ELR (cell line): ENCODE results near the gene TLCD3B.
A peak's percentile ranks its signal among the peaks of the same experiment; 100 is the strongest.

Source experiments
- DNase-seq: peaks from one replicate; pipeline ENCODE4 v3.0.0-alpha.2; 2015; ENCODE audit warnings: low read depth

TLCD3B gene

GRCh38 chr16:30004811-30005242, 26.2 kb downstream of the TLCD3B start:
- DNase-seq, result no peak

DNA sequence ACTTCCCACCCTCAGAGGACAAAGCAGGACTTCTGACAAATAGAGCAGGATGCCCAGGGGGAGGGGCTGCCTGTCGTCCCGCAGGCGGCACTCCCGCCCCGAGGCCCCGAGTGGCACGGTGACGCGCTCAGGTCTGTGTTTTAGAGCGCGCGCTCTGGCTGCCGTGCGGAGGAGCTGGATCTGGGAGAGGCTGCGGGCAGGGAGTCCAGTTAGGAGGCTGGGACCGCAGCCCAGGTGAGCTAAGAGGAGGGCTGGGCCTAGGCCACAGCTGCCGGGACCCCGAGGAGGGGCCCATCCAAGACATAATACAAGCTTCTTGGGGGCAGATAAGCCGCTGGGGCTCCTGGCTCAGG, 26.7 kb downstream of the TLCD3B start:
- DNase-seq, result no peak

DNA sequence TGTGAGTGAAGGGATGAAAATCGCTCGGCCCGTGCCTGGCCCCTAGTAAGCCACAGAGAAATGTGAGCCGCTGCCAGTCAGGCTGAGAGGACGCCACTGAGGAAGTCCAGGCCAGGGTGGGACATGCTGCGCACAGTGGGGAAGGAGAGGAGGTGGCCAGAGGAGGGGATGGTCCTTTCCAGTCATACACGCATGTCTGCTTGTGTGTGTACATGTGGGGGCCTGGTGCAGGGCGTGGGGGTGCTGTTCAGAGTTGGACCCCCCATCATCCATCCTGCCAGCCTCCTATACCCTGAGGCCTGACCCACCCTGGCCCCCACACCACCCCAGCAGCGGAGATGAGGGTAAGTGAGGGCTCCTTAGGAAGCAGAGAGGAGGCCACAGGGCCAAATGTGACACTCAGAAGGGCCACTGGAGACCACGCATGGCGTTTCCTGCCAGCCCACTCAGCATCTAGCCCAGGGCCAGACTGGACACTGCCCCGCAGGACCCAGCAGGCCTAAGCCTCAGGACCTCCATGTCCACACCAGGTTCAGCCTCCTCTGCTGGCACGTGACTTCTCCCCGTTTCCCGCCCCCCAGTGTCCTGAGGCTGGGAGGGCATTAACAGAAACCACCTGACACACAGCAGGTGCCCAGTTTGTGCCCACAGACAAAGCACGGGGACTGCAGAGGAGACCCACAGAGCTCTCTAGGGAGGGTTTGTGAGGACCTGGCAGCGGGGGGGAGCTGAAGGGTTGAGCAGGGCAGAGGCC, 27.2 kb downstream of the TLCD3B start:
- DNase-seq, result no peak

DNA sequence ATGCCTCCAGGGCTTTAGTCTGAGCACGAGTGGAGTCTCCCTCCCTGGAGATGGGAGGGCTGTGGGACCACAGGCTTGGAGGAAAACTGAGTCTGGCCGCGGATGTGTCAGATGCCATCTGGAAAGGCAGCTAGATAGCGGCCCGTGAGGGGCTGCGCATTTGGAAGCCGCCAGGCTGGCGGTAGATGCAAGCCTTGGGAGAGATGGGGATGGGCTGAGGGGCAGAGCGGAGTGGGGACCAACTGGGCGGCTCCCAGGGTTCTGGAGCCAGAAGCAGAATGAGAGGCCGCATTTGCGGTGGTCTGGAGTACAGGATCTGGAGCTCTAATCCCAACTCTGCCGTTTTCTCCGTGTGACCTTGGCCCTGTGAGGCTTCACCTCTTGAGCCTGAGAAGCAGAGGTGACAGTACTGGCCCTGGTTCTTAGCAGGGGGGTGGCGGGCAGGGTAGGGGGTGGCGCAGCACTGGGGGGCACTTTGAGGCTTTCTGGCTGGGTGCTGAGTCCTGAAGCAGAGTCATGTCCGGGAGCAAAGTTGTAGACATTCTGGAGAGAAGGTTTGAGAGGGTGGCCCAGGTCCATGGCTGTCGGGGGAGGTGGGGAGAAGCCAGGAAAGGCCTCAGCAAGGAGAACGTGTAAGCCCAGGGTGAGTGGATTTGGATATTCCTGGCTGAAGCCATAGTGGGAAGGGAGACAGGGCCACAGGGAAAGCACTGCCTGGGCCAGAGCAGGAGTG, 28.3 kb downstream of the TLCD3B start:
- DNase-seq, result no peak

GRCh38 chr16:30000735-30001631, 30.1 kb downstream of the TLCD3B start:
- no peak for DNase-seq

DNA sequence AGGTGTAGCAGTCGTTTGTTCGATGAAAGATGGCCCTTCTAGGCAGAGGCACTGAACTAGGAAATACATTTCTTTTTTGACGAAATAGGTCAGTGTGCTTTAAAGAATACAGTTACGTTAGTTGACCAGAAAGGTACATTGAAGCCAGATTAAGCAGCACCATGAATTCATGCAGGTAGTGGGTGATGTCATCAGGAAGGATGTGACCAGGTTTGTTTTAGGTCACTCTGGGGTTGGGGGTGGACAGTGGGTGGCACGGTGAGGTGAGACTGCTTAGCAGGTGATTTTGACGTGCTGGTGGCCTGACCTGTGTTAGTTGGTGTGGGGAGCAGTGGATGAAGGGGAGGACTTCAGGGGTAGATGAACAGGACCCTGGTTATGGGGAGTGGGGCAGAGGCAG, 31.5 kb downstream of the TLCD3B start:
- DNase-seq, result no peak

DNA sequence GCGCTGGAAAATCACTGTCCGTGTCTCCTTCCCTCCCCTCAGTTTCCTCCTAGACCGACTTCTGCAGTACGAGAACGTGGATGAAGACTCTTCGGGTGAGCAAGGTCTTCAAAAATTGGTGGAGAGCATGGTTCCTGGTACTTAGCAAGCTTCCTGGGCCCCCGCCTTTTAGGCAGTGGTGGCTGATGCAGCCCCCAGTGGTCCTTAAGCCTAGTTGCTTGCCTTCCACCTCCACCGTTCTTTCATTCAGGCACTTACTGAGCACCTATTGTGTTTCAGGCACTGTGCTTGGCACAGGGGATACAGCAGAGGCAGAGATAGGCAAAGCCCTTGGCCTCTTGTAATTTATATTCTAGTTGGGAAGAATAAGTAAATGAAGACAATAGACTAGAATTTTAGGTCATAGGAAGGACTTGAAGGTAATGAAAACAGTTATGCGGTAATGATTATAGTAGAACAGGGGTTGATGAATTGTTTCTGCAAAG, 34.3 kb downstream of the TLCD3B start:
- DNase-seq, result no peak

DNA sequence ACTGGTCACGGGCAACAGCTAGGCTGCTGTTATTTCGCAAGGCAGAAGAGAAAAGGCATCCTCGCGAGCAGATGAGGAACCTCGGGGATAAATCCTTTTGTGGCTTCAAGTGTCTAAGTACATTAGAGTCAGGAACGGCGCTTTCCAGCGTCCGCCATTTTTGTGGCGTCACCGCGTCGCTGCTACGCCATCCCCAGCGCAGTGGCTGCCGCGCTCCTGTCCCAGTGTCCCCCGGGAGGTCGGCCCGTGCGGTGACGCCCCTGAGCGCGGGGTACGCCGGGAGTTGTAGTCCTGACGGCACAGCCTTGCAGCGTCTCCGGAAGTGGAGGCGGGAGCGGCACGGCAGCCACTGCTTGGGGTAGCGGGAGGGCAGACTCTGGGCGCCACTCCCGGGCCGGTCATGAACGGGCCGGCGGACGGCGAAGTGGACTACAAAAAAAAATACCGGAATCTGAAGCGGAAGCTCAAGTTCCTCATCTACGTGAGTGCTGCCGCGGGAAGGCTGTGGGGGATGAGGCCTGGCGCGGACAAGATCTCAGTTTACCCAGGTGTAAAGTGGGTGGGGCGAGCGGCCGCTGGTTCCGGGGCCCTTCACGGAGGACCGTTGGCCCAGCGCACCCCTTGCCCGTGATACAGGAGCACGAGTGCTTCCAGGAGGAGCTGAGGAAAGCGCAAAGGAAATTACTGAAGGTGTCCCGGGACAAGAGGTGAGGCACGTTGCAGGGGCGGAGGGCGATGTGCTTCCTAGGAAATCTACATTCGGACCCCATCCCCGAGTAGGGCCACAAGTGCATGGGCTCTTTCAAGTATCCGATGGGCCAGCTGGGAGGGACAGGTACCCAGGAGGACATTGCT, 34.9 kb downstream of the TLCD3B start, which contains the start of gene INO80E:
TSS of gene INO80E (plus strand) at position 331 of the 855 bp plus-strand sequence. CDS start at position 401, 70 bp downstream.
- peak; percentile 97 for DNase-seq

- peak; percentile 87 for DNase-seq
Measured at GRCh38 chr16:29995324-29995910, 35.7 kb downstream of the TLCD3B start, which contains the start of gene HIRIP3. HIRIP3 (minus strand) TSS chr16:29995617; CDS start chr16:29995605, 12 bp downstream.

GRCh38 chr16:29994600-29995323, 36.3 kb downstream of the TLCD3B start:
- DNase-seq, result peak; percentile 97

GRCh38 chr16:29993903-29994599, 37.0 kb downstream of the TLCD3B start:
- DNase-seq, result no peak

GRCh38 chr16:29993191-29993902, 37.7 kb downstream of the TLCD3B start:
- no peak for DNase-seq

GRCh38 chr16:29992344-29992967, 38.6 kb downstream of the TLCD3B start:
- no peak for DNase-seq

DNA sequence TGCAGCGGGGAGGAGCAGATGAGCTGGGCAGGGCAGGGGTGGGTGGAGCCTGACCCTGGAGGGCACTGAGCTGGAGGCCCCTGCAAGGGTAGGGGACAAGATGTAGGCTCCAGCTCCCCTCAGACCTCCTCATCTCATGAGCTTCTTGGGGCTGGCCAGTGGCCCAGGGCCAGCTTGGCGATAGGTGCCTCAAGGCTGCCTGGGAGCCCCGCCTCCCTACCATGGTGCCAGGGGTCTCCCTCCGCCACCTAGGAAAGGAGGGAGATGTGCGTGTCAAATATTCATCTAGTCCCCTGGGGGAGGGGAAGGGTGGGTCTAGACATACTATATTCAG, 39.5 kb downstream of the TLCD3B start:
- no peak for DNase-seq

GRCh38 chr16:29990883-29991570, 40.0 kb downstream of the TLCD3B start:
- no peak for DNase-seq

- no peak for DNase-seq
Measured at GRCh38 chr16:29990034-29990433, 41.0 kb downstream of the TLCD3B start.

DNA sequence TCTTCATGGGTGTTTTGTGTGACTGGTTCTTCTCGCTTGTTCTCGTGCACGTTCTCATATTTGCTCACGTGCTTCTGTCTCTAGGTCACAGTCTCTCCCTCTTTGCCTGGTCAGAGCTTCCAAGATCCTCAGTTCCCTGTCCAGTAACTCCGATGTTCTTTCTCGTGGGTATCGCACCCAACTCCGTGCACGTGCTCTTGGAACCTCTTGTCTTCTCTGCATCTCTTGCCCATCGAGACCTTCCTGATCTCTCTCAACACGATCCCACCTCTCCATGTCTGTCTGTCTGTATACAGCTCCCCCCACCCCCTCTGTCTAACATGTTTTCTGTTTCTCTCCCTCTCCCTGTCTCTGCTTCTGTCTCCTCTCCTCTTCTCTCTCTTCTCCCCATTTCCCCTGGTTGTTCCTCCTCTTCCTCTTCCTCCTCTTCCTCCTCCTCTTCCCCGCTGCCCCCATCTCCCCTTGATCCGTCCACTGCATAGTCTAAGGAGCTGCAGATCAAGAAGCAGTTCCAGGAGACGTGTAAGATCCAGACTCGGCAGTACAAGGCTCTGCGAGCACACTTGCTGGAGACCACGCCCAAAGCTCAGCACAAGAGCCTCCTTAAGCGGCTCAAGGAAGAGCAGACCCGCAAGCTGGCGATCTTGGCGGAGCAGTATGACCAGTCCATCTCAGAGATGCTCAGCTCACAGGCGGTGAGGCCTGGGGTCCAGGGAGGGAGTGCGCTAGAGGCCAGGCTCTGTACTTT, 41.8 kb downstream of the TLCD3B start:
- no peak for DNase-seq
